HCT116 (cell line): Measurements from ENCODE around the gene AOAH. TPM values are rescaled to one million over a fixed set of nuclear protein-coding genes. Genes with fewer than 3 reads are reported as not detected.

Experiments
- ATAC-seq: fragments of 200-7000 bp; cut with Tn5 transposase; 2 replicates; pipeline ENCODE4 v1.9.1; 2020; ENCODE audit warnings: mild to moderate bottlenecking, moderate library complexity
- BruUV-seq: library from RNA; stranded (reverse); fragments of 400-500 nt; replicated peaks from 2 replicates; lab custom pipeline; 2021; lab: Mats Ljungman, UMichigan
- CTCF ChIA-PET: fragments of 300-600 bp; sonication (Branson Sonifier 250); formaldehyde crosslinking; loops from one replicate; lab custom pipeline; 2021; ENCODE audit warnings: antibody characterized with exemption; lab: Charles Lee
- POLR2A ChIA-PET: fragments of 300-600, 350-600 bp; sonication (Branson Sonifier 250); formaldehyde crosslinking; loops from one replicate; lab custom pipeline; 2021; ENCODE audit warnings: antibody characterized with exemption; lab: Charles Lee
- RAD21 ChIA-PET, 2 experiments: fragments of 300-600 bp; sonication (Branson Sonifier 250); formaldehyde crosslinking; loops; one replicate each; lab custom pipeline; 2023; ENCODE audit warnings: low total read pairs in 2 of 2; ENCODE audit not compliant: uncharacterized antibody in 2 of 2, unreplicated experiment in 2 of 2, low non-redundant PET in 1 of 2; lab: Charles Lee
- DNase-seq: peaks from one replicate; pipeline ENCODE4 v3.0.0-alpha.2; 2010; ENCODE audit warnings: low read depth, low spot score
- H2AFZ ChIP-seq: fragments of 200-600 bp; shearing (Covaris generic), sonication (generic); 2 replicates; pipeline ENCODE4 v1.6.1; 2017; ENCODE audit warnings: low read depth, mixed run types, mixed read lengths, antibody characterized with exemption, low read length; ENCODE audit not compliant: poor library complexity, severe bottlenecking
- H3K27ac ChIP-seq: 2 replicates; pipeline ENCODE4 v1.5.1; 2012; ENCODE audit warnings: low read depth, low read length
- H3K27me3 ChIP-seq: fragments of 200-600 bp; sonication (generic); 2 replicates; pipeline ENCODE4 v1.6.1; 2016; ENCODE audit warnings: mixed run types, low read length, mixed read lengths; ENCODE audit not compliant: insufficient read depth
- H3K36me3 ChIP-seq, 2 experiments: fragments of 200-500 bp in 1 of 2; fragments of 200-600 bp in 1 of 2; sonication (Bioruptor generic) in 1 of 2; sonication (generic) in 1 of 2; 2 replicates each; pipeline versions ENCODE4 v1.5.1 to v1.6.1; 2014 to 2016; ENCODE audit warnings: low read length in 2 of 2, inconsistent platforms in 1 of 2, mixed read lengths in 1 of 2, mixed run types in 1 of 2; ENCODE audit not compliant: insufficient read depth in 2 of 2, control insufficient read depth in 1 of 2
- H3K4me1 ChIP-seq, 2 experiments: fragments of 200-600 bp in 1 of 2; sonication (generic) in 1 of 2; 2 replicates each; pipeline versions ENCODE4 v1.5.1 to v1.6.1; 2012 to 2017; ENCODE audit warnings: low read length in 2 of 2, inconsistent platforms in 1 of 2, mild to moderate bottlenecking in 1 of 2, mixed read lengths in 1 of 2, mixed run types in 1 of 2, moderate library complexity in 1 of 2; ENCODE audit not compliant: insufficient read depth in 2 of 2, control insufficient read depth in 1 of 2
- H3K4me2 ChIP-seq: fragments of 200-600 bp; sonication (generic); 2 replicates; pipeline ENCODE4 v1.6.1; 2017; ENCODE audit warnings: mixed run types, low read length, mixed read lengths
- H3K4me3 ChIP-seq, 2 experiments: fragments of 200-600 bp in 1 of 2; sonication (generic) in 1 of 2; replicated peaks in 1 of 2; 2 replicates each; pipeline ENCODE4 v1.5.1; 2011 to 2016; ENCODE audit warnings: low read length in 2 of 2, control low read depth in 1 of 2, low read depth in 1 of 2, mild to moderate bottlenecking in 1 of 2, mixed read lengths in 1 of 2, mixed run types in 1 of 2
- H3K79me2 ChIP-seq: fragments of 200-600 bp; sonication (generic); 2 replicates; pipeline ENCODE4 v1.6.1; 2017; ENCODE audit warnings: mild to moderate bottlenecking, mixed run types, low read length, moderate library complexity, mixed read lengths; ENCODE audit not compliant: insufficient read depth
- H3K9ac ChIP-seq: fragments of 200-600 bp; sonication (generic); 2 replicates; pipeline ENCODE4 v1.6.1; 2016; ENCODE audit warnings: low read length, mixed read lengths
- H3K9me2 ChIP-seq: fragments of 200-600 bp; sonication (generic), shearing (Covaris generic); 2 replicates; pipeline ENCODE4 v1.6.1; 2017; ENCODE audit warnings: mixed run types, mild to moderate bottlenecking, moderate library complexity; ENCODE audit not compliant: insufficient read depth
- H3K9me3 ChIP-seq, 2 experiments: fragments of 200-500 bp in 1 of 2; fragments of 200-600 bp in 1 of 2; sonication (Bioruptor generic) in 1 of 2; sonication (generic) in 1 of 2; 2 replicates each; pipeline ENCODE4 v1.6.1; 2014 to 2017; ENCODE audit warnings: low read length in 2 of 2, mixed read lengths in 2 of 2, inconsistent platforms in 1 of 2, low read depth in 1 of 2, mild to moderate bottlenecking in 1 of 2, mixed run types in 1 of 2, moderate library complexity in 1 of 2; ENCODE audit not compliant: control insufficient read depth in 1 of 2, insufficient read depth in 1 of 2
- H4K20me1 ChIP-seq: fragments of 200-600 bp; sonication (generic), shearing (Covaris generic); 2 replicates; pipeline ENCODE4 v1.6.1; 2017; ENCODE audit warnings: mixed run types, mild to moderate bottlenecking, moderate library complexity; ENCODE audit not compliant: insufficient read depth
- CBX3 ChIP-seq: IDR thresholded peaks from 2 replicates; pipeline ENCODE4 v1.6.1; 2012; ENCODE audit warnings: low read depth
- CEBPB ChIP-seq: IDR thresholded peaks from 2 replicates; pipeline ENCODE4 v1.6.1; 2012; ENCODE audit warnings: low read depth
- ELF1 ChIP-seq: IDR thresholded peaks from 2 replicates; pipeline ENCODE4 v1.6.1; 2012; ENCODE audit warnings: low read depth, borderline replicate concordance
- EZH2 ChIP-seq: fragments of 200-600 bp; sonication (generic); IDR thresholded peaks from 2 replicates; pipeline ENCODE4 v1.6.1; 2017; ENCODE audit warnings: antibody characterized with exemption, mixed run types
- EZH2phosphoT487 ChIP-seq: fragments of 200-600 bp; IDR thresholded peaks from 2 replicates; pipeline ENCODE4 v1.6.1; 2018; ENCODE audit warnings: antibody characterized with exemption, borderline replicate concordance
- FOSL1 ChIP-seq: IDR thresholded peaks from 2 replicates; pipeline ENCODE4 v1.6.1; 2012; ENCODE audit warnings: low read depth
- POLR2A ChIP-seq: IDR thresholded peaks from 2 replicates; pipeline ENCODE4 v1.7.0; 2011; ENCODE audit warnings: borderline replicate concordance; ENCODE audit not compliant: insufficient read depth, insufficient read length; ENCODE audit errors: extremely low read depth
- RAD21 ChIP-seq: IDR thresholded peaks from 2 replicates; pipeline ENCODE4 v1.6.1; 2012; ENCODE audit warnings: low read depth, mild to moderate bottlenecking
- REST ChIP-seq: IDR thresholded peaks from 2 replicates; pipeline ENCODE4 v1.6.1; 2012; ENCODE audit warnings: low read depth
- SIN3A ChIP-seq: IDR thresholded peaks from 2 replicates; pipeline ENCODE4 v1.6.1; 2012; ENCODE audit warnings: low read depth
- SRF ChIP-seq: IDR thresholded peaks from 2 replicates; pipeline ENCODE4 v1.6.1; 2012; ENCODE audit warnings: low read depth
- TCF7L2 ChIP-seq: IDR thresholded peaks from 2 replicates; pipeline ENCODE4 v1.7.0; 2011; ENCODE audit warnings: borderline replicate concordance, inconsistent platforms; ENCODE audit not compliant: insufficient read depth, insufficient read length; ENCODE audit errors: extremely low read depth
- YY1 ChIP-seq: IDR thresholded peaks from 2 replicates; pipeline ENCODE4 v1.6.1; 2011; ENCODE audit warnings: low read length, low read depth, moderate library complexity, mild to moderate bottlenecking; ENCODE audit not compliant: insufficient replicate concordance; ENCODE audit errors: extremely low read depth
- ZFX ChIP-seq: fragments of 450-650 bp; IDR thresholded peaks from 2 replicates; pipeline ENCODE4 v1.6.1; 2017
- ZNF274 ChIP-seq: fragments of 200-500 bp; sonication (Bioruptor generic); IDR thresholded peaks from 2 replicates; pipeline ENCODE4 v1.6.1; 2014; ENCODE audit warnings: mild to moderate bottlenecking, low read depth, low read length, inconsistent platforms
- intact Hi-C: fragments of 100-400 bp; cut with micrococcal nuclease; formaldehyde crosslinking; loops from 2 replicates; pipeline ENCODE4 v1.10.0; 2022
- total RNA-seq: library from RNA; stranded (reverse); gene quantifications from one replicate; pipeline ENCODE4 v1.2.1, GENCODE V29; 2021; ENCODE audit not compliant: unreplicated experiment
- TF ChIP-seq, protein P1 (sequence below): IDR thresholded peaks from 2 replicates; pipeline ENCODE4 v1.6.1; 2011; ENCODE audit warnings: mild to moderate bottlenecking, low read length, moderate library complexity; ENCODE audit not compliant: insufficient replicate concordance; ENCODE audit errors: extremely low read depth
- TF ChIP-seq, protein P2 (sequence below): IDR thresholded peaks from 2 replicates; pipeline ENCODE4 v1.6.1; 2012

Gene AOAH
- total RNA-seq, 1 experiment from 2014 or later, result 1.1 TPM

- no peak for TF ChIP-seq SIN3A
- no peak for TF ChIP-seq TCF7L2
- TF ChIP-seq, protein P1, sequence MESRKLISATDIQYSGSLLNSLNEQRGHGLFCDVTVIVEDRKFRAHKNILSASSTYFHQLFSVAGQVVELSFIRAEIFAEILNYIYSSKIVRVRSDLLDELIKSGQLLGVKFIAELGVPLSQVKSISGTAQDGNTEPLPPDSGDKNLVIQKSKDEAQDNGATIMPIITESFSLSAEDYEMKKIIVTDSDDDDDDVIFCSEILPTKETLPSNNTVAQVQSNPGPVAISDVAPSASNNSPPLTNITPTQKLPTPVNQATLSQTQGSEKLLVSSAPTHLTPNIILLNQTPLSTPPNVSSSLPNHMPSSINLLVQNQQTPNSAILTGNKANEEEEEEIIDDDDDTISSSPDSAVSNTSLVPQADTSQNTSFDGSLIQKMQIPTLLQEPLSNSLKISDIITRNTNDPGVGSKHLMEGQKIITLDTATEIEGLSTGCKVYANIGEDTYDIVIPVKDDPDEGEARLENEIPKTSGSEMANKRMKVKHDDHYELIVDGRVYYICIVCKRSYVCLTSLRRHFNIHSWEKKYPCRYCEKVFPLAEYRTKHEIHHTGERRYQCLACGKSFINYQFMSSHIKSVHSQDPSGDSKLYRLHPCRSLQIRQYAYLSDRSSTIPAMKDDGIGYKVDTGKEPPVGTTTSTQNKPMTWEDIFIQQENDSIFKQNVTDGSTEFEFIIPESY, result no peak
- no peak for TF ChIP-seq REST
- TF ChIP-seq SRF, result no peak
- no peak for TF ChIP-seq RAD21
- no peak for TF ChIP-seq ELF1
- no peak for TF ChIP-seq ZFX
- no peak for TF ChIP-seq EZH2phosphoT487
- TF ChIP-seq CEBPB, result no peak
- TF ChIP-seq POLR2A, result no peak
- TF ChIP-seq CBX3, result no peak
- TF ChIP-seq, protein P2, sequence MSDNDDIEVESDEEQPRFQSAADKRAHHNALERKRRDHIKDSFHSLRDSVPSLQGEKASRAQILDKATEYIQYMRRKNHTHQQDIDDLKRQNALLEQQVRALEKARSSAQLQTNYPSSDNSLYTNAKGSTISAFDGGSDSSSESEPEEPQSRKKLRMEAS, result no peak
- TF ChIP-seq YY1, result no peak
- TF ChIP-seq ZNF274, result no peak
- TF ChIP-seq EZH2, result no peak
- TF ChIP-seq FOSL1, result no peak
- DNase-seq (no peak), ATAC-seq (no peak)
- H3K27me3 ChIP-seq, result no peaks in the 10 kb centered on the region
- H3K4me2 ChIP-seq, result no peak overlapping the region
- no peaks in the 10 kb centered on the region for H3K9me2 ChIP-seq
- H4K20me1 ChIP-seq, result no peaks in the 10 kb centered on the region
- ChIA-PET POLR2A (no interaction called here), RAD21 (no interaction called here), CTCF (interaction anchor here (0.7 kb wide), 1 partner anchor 33 kb away, joined by 3 read pairs; no protein-coding TSS in a partner anchor)
- H3K9me3 ChIP-seq, result no peaks in the 10 kb centered on the region
- no peaks in the 10 kb centered on the region for H3K79me2 ChIP-seq
- intact Hi-C loops, result no loop called here
- no peaks in the 10 kb centered on the region for H3K36me3 ChIP-seq
- no peak overlapping the region for H2AFZ ChIP-seq
- H3K4me3 ChIP-seq, result no peak overlapping the region
- no TSS peak for BruUV-seq
- no peaks in the 10 kb centered on the region for H3K4me1 ChIP-seq
- no peak overlapping the region for H3K27ac ChIP-seq
- H3K9ac ChIP-seq, result no peak overlapping the region
Measured at GRCh38 chr7:36638140-36638539, 86.2 kb downstream of the AOAH start.
